Left lobe of liver (tissue), 2 donors: ENCODE results near the gene CFAP53. TPM values are rescaled to one million over a fixed set of nuclear protein-coding genes. Genes with fewer than 3 reads are reported as not detected.

Experiments used
- ATAC-seq: fragments of 200-7000 bp; cut with Tn5 transposase; one replicate; pipeline ENCODE4 v1.9.1; 2020; ENCODE audit warnings: mild to moderate bottlenecking, moderate library complexity
- DNase-seq: peaks from one replicate; pipeline ENCODE4 v3.0.0-alpha.2; 2020; ENCODE audit warnings: low spot score
- total RNA-seq: library from RNA; stranded (reverse); gene quantifications from one replicate; pipeline ENCODE4 v1.2.1, GENCODE V29; 2021
- donor health status: DM: no; HTN: no; CAD: no; lungs with moderate emphysema.
- donor health status: DM: no; HTN: yes; CAD: no.

CFAP53 gene
- total RNA-seq, 1 donor from 2014 or later = 0.25 TPM

DNA sequence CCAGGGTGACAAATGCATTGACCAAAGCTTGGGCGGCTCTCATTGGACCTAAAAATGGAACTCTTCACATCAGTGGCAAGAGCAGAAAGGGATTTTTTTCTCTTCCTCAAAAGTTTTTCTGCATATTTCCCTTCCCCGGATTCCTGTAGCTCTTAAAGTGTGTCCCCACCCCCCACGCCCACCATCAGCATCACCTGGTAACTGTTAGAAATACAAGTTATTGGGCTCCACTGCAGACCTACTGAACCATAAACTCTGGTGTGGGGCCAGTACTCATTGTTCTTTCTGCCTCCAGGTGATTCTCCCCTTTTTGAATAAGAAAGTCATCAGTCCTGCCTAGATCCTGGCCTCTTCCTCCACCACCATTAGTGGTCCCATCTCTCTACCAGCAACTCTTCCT lies 70.0 kb downstream of the CFAP53 start:
- DNase-seq (no peak), ATAC-seq (no peak)

DNA sequence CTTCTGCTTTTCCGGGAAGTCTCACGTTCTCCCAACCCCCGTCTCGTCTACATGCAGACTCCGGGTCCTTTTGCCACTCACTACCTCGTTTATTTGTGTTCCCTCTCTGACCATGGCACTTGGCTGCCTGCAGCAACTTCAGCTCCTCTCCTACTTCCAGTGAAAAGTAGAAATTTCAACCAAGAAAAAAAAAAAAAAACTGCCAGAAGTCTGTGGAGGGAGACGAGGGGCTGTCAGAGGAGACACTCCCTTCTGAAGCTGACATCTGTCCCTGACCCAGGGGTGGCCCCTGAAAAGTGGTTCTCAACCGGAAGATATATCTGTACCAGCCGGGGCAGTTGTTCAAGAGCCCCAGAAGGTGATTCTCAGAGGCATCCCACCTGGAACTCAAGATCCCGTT lies 70.6 kb downstream of the CFAP53 start:
- DNase-seq = no peak
- no peak for ATAC-seq

GRCh38 chr18:50194631-50195532 lies 71.4 kb downstream of the CFAP53 start, which contains the start of gene MYO5B:
Gene MYO5B (minus strand): TSS chr18:50195147. CDS start chr18:50194793, 354 bp downstream.
- ATAC-seq (peak; percentile 96), DNase-seq (peak; percentile 92)

DNA sequence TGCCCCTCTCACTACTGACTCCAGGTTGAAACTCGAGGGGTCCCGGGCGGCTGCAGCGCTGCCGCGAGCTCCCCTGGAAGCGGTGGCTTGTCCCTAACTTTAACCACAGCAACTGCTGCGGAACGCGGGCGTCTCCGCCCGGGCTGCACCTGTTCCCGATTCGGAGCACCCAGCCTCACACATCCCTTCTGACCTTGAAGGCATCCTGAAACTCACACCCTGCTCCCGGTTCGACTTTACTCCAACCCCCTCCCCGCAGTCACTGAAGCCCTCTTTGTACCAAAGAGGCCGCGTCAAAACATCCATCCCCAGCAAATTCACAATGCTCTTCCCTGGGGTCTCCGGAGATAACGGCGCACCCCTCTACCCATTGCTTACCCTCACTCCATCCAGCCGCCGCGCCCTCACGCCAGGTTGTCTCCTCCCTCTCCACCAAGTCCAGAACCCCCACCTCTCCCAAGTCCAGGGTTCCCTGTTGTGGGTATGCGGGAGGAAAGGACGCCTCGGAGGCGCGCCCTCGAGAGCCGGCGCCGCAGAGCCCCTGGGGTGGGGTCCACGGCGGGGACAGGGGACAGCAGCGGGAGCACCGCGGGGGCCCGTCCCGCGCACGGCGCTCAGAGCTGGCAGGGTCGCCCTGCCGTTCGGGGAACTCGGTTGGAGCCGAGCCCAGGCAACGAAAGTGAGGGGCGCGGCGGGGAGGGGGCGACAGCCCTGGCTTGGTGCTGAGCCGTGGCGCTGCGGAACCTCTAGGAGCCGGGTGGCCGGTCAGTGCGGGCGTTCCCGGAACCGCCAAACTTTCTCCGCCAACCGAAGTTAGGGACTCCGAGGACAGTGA lies 72.3 kb downstream of the CFAP53 start:
- DNase-seq = no peak
- peak; percentile 32 for ATAC-seq

- no peak for ATAC-seq
- DNase-seq = no peak
Observed at GRCh38 chr18:50192995-50193795, 73.1 kb downstream of the CFAP53 start.

GRCh38 chr18:50190926-50191325 lies 75.4 kb downstream of the CFAP53 start:
- no peak for DNase-seq
- ATAC-seq = no peak

GRCh38 chr18:50190236-50190635 lies 76.1 kb downstream of the CFAP53 start:
- ATAC-seq (no peak), DNase-seq (no peak)

- ATAC-seq (no peak), DNase-seq (no peak)
Observed at GRCh38 chr18:50189160-50189559, 77.1 kb downstream of the CFAP53 start.

GRCh38 chr18:50188652-50189051 lies 77.6 kb downstream of the CFAP53 start:
- no peak for DNase-seq
- ATAC-seq = no peak

DNA sequence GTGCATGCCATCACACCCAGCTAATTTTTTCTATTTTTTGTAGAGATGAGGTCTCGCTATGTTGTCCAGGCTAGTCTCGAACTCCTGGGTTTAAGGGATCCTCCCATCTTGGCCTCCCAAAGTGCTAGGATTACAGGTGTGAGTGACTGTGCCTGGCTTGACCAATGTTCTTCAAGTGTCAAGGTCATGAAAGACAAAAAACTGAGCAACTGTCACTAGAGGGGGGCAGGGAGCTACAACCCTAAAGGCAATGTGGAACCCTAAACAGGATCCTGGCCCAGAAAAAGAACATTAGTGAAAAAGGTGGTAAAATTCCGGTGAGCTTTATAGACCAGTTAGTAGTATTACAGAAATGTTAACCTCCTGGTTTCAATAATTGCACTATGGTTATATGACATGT lies 78.6 kb downstream of the CFAP53 start:
- DNase-seq = no peak
- ATAC-seq = no peak

DNA sequence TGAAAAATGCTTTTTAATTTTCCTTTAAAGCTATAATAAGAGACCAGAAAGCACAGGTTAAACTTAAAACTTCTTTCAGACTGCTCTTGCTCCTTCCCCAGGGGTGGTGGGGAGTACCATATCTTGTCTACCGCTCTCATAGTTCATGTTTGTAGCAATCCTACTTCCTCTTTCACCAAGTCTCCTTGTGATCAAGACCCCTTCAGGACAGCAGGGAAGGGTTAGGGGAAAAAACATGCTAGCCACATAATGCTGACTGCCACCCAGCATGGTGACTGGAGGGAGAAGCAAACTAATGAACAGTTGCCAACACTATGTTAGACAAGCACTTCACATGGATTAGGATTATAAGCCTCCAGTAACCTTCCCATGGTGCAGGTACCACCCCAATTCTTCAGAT lies 79.9 kb downstream of the CFAP53 start:
- no peak for ATAC-seq
- DNase-seq = no peak

GRCh38 chr18:50183556-50183955 lies 82.7 kb downstream of the CFAP53 start:
- DNase-seq (no peak), ATAC-seq (no peak)

DNA sequence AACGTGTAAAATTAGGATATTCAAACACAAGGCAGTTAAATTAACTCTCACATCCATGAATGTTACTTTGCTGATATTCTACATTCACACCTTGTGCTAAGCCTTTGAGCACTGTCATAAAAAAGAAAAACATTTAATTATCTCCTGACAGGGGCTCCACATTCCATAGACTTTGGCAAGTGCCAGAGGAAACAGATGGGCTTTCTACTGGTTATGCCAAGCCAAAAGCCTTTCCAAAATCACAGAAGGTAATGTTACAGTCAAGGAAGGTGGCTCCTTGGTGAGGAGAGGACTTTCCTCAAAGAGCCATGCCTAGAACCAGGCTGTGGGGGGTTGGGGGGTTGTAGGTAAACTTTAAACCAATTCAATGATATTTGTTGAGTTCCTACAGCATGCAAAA lies 83.8 kb downstream of the CFAP53 start:
- ATAC-seq (no peak), DNase-seq (no peak)

DNA sequence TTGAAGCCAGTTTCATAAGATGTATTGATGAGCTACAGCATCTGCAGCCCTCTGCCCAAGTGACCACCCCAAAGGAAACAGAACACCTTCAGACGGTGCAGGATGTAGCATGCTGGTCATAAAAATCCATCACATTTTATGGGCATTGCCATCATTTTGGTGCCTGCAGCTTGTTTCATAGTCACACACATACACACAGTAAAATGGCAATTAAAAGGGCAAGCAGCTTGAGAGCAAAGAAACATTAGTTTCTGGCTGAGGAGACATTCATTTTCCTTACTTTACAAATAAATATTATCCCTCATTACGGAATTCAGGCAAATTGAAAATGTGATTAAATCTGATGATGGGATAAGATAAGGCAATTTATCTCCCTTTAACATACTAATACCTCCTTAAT lies 84.7 kb downstream of the CFAP53 start:
- DNase-seq = no peak
- no peak for ATAC-seq

GRCh38 chr18:50179465-50179864 lies 86.8 kb downstream of the CFAP53 start:
- DNase-seq (no peak), ATAC-seq (no peak)

DNA sequence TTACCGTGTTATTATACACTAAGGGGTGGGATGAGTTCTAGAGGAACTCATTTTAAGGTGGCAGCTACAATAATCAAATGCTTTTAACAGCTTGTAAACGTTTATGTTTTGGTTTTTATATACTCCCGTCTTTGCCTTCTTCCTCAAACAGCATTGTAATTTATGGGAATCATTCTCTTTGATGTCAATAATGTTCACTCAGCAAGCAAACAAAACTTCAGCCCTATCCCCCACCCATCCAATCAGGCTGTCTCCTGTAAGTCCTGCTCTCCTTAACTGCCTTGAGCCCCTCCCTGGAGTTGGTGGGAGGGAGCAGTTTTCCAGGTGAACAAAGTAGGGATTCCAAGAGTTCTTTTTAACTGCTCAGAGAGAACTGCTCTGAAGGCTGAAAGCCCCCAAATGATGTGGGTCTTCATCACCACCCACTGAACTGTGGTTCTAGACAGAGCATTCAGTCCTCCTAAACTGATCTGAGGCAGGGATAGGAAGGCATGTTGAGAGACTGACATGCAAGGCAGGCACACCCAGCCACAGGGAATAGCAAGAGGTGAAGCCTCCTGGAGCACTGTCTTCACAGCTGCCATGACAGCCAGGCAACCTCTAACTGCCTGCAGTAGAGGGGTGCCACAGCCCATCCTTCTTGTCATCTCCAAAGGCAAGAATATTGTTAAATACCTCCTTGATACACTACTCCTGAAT lies 88.9 kb downstream of the CFAP53 start:
- ATAC-seq (no peak), DNase-seq (no peak)
